Right lobe of liver (tissue), 4 donors: ENCODE measurements around the gene DUSP2.

Source experiments
- POLR2A ChIP-seq: fragments of 450-650 bp; IDR thresholded peaks from one replicate; pipeline ENCODE4 v1.6.1; 2017; ENCODE audit warnings: antibody characterized with exemption, mild to moderate bottlenecking
- TF ChIP-seq, protein P1 (sequence below), 4 donors: fragments of 200-600 bp in 3 of 4; fragments of 450-650 bp in 1 of 4; IDR thresholded peaks; one replicate each; pipeline versions ENCODE4 v1.5.1 to v1.8.0; 2016 to 2022; ENCODE audit warnings: antibody characterized with exemption in 4 of 4, mild to moderate bottlenecking in 2 of 4
- donor health status: DM: no; HTN: no; CAD: no.
- donor health status: DM: no; HTN: no; CAD: no.
- donor health status: DM: no; HTN: yes; CAD: no.

GRCh38 chr2:96188821-96189526 is 43.7 kb upstream of the DUSP2 start:
- TF ChIP-seq, protein P1, sequence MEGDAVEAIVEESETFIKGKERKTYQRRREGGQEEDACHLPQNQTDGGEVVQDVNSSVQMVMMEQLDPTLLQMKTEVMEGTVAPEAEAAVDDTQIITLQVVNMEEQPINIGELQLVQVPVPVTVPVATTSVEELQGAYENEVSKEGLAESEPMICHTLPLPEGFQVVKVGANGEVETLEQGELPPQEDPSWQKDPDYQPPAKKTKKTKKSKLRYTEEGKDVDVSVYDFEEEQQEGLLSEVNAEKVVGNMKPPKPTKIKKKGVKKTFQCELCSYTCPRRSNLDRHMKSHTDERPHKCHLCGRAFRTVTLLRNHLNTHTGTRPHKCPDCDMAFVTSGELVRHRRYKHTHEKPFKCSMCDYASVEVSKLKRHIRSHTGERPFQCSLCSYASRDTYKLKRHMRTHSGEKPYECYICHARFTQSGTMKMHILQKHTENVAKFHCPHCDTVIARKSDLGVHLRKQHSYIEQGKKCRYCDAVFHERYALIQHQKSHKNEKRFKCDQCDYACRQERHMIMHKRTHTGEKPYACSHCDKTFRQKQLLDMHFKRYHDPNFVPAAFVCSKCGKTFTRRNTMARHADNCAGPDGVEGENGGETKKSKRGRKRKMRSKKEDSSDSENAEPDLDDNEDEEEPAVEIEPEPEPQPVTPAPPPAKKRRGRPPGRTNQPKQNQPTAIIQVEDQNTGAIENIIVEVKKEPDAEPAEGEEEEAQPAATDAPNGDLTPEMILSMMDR (IDR thresholded peaks at IDR 0.05) = no peak
- no peak for TF ChIP-seq POLR2A
